ENCODE measurements around the gene LHFPL6. TPM values are rescaled to one million over a fixed set of nuclear protein-coding genes. Genes with fewer than 3 reads are reported as not detected.

Gene LHFPL6
- total RNA-seq, 1 donor from 2014 or later, result 5.3 TPM

DNA sequence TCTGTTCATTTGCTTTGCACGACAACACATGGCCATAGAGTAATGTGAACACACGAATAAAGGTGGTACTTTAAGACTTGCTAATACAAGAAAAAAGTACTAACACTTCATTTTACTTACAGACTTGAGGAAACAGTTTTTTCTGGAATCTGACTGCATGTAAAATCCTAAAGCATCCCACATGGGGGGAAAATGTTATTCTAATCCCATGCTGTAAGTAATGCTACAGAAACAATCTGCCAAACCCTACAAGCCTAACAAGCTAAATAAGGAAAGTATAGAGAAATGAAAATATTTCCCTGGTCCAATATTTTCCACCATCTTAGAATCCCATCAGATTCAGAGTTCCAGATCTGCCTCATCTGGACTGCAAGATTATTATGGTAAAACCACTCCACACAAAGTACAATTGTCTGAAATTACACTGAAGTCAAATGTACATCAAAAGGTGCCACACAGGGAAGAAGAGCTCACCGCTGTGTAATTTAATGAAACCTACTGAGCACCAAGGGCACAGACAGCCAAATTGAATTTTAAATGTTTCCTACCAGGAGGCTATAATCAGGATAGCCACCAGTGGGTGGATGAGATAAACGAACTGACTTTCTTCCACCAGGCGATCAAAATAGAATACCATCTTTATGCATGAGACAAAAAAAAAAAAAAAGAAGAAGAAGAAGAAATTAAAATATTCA is 22.0 kb downstream of the LHFPL6 start:
- H3K27me3 ChIP-seq (ENCODE audit: control insufficient read depth, insufficient read depth, low read length), result no peaks in the 10 kb centered on the region
- TF ChIP-seq, protein P1, sequence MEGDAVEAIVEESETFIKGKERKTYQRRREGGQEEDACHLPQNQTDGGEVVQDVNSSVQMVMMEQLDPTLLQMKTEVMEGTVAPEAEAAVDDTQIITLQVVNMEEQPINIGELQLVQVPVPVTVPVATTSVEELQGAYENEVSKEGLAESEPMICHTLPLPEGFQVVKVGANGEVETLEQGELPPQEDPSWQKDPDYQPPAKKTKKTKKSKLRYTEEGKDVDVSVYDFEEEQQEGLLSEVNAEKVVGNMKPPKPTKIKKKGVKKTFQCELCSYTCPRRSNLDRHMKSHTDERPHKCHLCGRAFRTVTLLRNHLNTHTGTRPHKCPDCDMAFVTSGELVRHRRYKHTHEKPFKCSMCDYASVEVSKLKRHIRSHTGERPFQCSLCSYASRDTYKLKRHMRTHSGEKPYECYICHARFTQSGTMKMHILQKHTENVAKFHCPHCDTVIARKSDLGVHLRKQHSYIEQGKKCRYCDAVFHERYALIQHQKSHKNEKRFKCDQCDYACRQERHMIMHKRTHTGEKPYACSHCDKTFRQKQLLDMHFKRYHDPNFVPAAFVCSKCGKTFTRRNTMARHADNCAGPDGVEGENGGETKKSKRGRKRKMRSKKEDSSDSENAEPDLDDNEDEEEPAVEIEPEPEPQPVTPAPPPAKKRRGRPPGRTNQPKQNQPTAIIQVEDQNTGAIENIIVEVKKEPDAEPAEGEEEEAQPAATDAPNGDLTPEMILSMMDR (IDR thresholded peaks at IDR 0.05; ENCODE audit: insufficient read depth, low read length, severe bottlenecking), result no peak
- FAIRE-seq (no peak), DNase-seq (ENCODE audit: low read depth) (no peak)
- H3K4me3 ChIP-seq (ENCODE audit: low read depth, low read length), result no peak overlapping the region
- H3K36me3 ChIP-seq (ENCODE audit: control insufficient read depth, insufficient read depth, low read length), result no peaks in the 10 kb centered on the region

DNA sequence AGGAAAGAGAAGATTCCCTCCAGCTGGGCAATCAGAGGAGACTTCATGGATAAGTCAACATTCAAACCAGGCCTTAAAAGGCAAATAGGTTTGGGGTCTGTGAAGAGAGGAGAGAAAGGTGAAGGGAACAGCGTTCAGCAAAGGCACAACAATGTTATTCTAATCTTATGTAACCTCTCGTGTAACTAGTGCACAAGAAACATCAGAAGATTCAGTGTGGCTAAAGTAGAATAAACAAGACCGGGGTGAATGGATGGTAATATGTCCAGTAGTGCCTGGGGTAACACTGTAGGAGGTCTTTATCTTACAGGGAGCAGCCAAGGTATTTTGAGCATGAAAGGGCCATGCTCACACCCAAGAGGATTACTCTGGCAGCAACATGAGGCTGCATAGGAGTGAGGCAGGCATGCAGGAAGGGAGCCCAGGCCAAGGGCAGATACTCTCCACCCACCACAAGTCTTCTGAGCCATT is 24.1 kb downstream of the LHFPL6 start:
- FAIRE-seq, result no peak
- H3K27me3 ChIP-seq (ENCODE audit: control insufficient read depth, insufficient read depth, low read length), result no peaks in the 10 kb centered on the region
- DNase-seq (ENCODE audit: low read depth), result no peak
- no peak overlapping the region for H3K4me3 ChIP-seq (ENCODE audit: low read depth, low read length)
- no peaks in the 10 kb centered on the region for H3K36me3 ChIP-seq (ENCODE audit: control insufficient read depth, insufficient read depth, low read length)
- TF ChIP-seq, protein P1 (IDR thresholded peaks at IDR 0.05; ENCODE audit: insufficient read depth, low read length, severe bottlenecking), result no peak

DNA sequence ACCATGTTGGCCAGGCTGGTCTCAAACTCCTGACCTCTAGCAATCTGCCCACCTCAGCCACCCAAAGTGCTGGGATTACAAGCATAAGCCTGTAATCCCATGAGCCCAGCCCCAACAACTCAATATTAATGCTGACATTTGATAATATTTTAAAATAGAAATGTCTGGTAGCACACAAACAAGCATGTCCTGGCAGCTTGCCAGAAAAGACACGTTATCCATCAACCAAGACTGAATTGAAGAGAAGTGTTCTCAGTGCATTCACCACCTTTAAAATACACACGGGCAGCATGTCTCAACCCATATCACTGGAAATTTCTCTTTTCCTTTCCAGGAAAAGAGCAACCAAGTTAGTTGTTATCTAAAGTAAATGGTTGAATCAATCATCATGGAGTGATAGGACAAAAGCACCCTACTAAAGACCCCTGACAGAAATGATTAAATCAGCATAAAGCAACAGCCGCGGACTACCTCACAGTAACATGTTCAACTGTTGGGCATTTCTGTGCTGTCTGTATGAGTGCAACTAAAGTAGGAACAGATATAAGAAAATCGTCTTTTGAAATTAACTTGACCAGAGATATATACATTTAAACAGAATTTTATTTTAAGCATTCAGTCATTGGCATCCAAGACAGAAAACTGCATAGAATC is 25.0 kb downstream of the LHFPL6 start:
- DNase-seq (ENCODE audit: low read depth), result peak; percentile 18
- Histone ChIP-seq H3K4me3 (ENCODE audit: low read depth, low read length) (no peak overlapping the region), H3K27me3 (ENCODE audit: control insufficient read depth, insufficient read depth, low read length) (no peaks in the 10 kb centered on the region), H3K36me3 (ENCODE audit: control insufficient read depth, insufficient read depth, low read length) (no peaks in the 10 kb centered on the region)
- TF ChIP-seq, protein P1 (IDR thresholded peaks at IDR 0.05; ENCODE audit: insufficient read depth, low read length, severe bottlenecking), result no peak
- FAIRE-seq, result no peak

DNA sequence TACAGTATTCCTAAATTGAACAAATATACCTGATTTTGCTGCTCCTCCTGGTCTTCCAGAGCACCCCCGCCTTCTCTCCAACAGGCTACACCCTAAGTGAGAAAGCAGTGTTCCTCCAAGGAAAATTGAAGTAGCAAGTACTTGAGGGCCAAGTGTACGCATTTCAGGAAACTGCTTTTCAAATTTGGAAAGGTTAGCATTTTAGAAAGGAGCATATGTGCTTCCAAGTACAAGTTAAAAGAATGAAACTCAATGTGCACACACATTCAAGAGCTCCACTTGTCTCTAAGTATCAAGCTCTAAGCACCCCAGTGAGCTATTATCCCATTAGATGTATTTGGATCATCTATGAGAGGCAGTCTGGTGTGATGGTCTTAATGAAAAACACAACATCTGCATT is 25.8 kb downstream of the LHFPL6 start:
- FAIRE-seq (no peak), DNase-seq (ENCODE audit: low read depth) (no peak)
- Histone ChIP-seq H3K27me3 (ENCODE audit: control insufficient read depth, insufficient read depth, low read length) (no peaks in the 10 kb centered on the region), H3K36me3 (ENCODE audit: control insufficient read depth, insufficient read depth, low read length) (no peaks in the 10 kb centered on the region), H3K4me3 (ENCODE audit: low read depth, low read length) (no peak overlapping the region)
- TF ChIP-seq, protein P1 (IDR thresholded peaks at IDR 0.05; ENCODE audit: insufficient read depth, low read length, severe bottlenecking), result no peak

DNA sequence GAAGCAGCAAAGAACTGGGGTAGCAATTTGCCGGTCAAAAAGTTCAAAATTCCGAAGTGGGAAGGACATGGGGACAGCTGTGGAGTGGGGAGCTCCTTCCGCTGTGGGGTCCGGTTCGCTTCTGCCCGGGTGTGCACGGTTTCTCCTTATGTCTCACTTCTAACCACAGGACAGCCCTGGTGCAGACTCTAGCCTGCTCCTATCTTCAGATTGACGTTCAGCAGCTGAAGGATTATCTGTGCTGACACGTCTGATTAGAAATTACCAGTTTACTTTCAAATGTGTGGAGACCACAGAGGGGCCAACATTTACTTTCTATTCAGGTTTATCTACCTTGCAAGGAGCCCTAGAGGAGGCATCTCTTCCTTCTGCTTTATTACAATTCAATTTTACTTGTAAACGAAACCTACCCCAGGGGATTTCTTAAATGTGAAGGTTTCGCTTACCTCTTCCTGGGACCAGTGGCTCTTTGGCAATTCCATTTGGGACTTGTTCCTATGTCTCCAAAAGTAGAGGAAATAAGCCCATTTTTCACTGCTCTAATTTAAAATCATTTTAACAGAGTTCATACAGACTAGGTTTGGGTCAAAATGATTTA is 27.3 kb downstream of the LHFPL6 start:
- no peak for DNase-seq (ENCODE audit: low read depth)
- no peaks in the 10 kb centered on the region for H3K27me3 ChIP-seq (ENCODE audit: control insufficient read depth, insufficient read depth, low read length)
- H3K36me3 ChIP-seq (ENCODE audit: control insufficient read depth, insufficient read depth, low read length), result no peaks in the 10 kb centered on the region
- TF ChIP-seq, protein P1 (IDR thresholded peaks at IDR 0.05; ENCODE audit: insufficient read depth, low read length, severe bottlenecking), result no peak
- H3K4me3 ChIP-seq (ENCODE audit: low read depth, low read length), result no peak overlapping the region
- FAIRE-seq, result peak; percentile 36
